HG02798 (cell line): Measurements from ENCODE around the gene SETMAR.
"Not testable (repeated sequence)": the region's sequence is repeated elsewhere in the genome, so short reads cannot be mapped to it uniquely, and the experiment has no call there.

Experiments
- ATAC-seq: cut with Tn5 transposase; IDR thresholded peaks from one replicate; pipeline ENCODE4 v1.9.1; 2021; ENCODE audit warnings: mild to moderate bottlenecking; ENCODE audit not compliant: unreplicated experiment, poor library complexity

SETMAR gene

DNA sequence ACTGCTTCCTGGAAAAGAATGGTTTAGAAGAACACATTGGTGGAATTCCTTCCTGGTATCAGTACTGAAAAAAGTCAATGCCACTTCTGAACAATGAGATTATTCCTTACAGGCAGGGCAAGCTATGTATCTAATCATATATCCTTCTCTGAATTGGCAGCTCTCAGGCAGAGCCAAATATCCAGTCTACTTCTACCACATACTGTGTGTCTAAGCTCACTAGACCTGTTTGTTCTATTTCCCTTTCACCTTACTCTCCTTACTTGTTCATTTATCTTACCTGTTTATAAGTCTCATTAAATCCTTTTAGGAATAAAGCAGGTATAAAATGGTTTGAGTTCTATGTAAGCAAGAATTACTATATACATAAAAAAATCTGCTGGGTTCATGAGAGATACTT lies 8.3 kb downstream of the SETMAR start:
- no peak for ATAC-seq

DNA sequence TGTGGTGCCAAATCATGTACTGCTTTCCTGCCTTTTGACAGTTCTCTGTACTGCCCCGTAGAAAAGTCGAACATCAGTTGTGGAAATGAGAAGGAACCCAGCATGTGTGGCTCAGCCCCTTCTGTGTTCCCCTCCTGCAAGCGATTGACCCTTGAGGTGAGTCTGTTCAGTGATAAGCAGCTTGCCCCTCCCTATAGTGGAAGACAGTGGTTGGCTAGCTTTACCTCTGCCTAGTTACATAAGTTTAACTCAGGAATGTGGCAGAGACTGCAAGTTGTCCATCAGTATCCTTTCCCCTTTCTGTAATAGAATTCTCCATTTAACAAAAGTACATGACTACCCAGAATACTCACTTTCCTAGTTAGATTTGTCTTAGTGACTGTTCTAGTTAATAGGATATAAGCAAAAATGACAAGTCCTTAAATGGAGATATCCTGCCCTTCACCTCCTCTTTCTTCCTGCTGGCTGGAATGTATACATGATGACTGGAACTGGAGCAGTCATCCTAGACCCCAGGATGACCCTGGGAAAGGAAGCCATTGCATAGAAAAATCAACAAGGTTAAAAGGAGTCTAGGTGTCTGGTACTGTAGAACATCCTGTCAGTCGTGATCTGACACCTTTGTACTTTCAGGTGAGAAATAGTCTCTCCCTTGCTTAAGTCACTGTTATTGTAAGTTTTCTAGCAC lies 10.6 kb downstream of the SETMAR start:
- ATAC-seq = no peak

DNA sequence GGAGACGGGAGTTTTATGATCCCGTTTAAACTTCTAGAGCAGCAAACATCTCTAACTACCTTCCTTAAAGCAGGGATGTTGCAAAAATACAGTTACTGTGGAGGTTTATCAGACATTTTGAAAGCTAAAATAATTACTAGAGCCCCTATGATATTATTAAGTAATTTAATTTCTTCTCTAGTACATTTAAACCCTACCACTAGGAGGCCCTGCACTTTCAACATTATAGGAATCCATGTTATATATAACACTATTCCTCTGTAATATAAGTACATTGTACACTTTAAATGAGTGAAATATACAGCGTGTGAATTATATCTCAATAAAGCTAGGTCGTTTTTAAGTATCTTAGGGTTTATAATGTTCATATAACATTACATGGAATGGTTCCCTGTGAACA lies 11.5 kb downstream of the SETMAR start:
- ATAC-seq = no peak

DNA sequence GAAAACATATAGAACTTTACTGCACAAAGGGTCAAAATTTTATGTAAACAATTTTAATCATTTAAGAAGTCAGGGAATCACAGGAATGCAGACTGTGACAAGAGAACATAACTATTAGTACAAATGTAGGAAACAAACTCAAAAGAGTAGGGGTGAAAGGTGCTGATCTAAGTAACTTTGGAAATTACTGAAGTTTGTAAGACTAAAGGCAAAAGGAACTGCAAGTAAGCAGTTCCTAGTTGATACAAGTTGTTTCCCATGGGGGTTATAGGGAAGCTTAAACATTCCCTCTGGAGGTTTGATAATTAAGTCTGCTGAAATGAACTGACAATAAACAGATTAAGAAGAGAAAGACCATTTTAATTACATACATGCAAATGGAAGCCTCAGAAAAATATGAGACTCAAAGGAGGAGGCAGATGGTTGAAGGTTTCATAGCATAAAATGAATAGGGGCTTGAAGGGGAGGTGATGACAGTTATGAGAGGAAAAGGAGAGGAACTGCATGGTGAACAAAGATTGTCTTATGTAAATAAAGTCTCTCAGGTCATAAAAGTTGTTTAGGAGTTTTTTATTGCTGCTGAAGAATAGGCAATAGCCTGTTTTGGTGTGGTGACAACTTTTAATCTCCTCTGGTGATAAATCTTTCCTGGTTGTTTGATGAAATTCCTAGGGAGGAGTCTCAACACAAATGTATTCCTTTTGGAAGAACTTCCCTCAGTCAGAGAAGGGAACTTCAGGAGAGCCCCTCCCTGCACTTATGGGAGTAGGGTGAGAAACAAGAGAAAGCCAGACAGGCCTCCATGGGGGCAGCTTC lies 17.1 kb downstream of the SETMAR start:
- ATAC-seq = no peak

DNA sequence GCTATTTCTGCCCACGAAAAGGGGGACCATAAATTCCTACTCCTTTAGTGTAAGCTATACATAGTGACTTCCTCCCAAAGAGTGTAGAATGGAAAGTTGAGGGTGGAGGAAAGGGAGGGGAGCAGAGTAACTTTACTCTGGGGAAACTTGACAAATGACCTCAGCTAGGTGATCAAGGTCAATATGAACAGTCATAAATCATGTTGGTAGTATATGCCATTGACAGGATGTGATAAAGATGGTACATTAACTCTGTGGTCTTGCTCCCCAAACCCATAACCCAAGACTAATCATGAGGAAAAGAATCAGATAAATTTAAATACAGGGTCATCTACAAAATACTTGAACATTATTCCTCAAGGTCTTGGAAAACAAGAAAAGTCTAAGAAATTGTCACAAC lies 18.6 kb downstream of the SETMAR start:
- ATAC-seq = no peak

DNA sequence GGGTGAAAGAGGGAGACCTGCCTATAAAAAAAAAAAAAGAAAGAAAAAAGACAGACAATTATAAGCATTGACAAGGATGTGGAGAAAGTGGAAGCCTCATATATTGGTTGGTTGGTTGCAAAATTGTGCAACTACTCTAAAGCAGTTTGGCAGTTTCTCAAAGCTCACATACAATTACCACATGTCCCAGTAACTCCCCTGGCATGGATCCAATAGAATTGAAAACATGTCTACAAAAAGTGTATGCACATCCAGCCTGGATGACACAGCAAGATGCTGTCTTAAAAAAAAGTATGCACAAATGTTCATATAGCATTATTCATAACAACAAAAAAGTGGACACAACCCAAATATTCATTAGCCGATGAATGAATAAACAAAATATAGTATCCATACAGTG lies 19.5 kb downstream of the SETMAR start:
- no peak for ATAC-seq

DNA sequence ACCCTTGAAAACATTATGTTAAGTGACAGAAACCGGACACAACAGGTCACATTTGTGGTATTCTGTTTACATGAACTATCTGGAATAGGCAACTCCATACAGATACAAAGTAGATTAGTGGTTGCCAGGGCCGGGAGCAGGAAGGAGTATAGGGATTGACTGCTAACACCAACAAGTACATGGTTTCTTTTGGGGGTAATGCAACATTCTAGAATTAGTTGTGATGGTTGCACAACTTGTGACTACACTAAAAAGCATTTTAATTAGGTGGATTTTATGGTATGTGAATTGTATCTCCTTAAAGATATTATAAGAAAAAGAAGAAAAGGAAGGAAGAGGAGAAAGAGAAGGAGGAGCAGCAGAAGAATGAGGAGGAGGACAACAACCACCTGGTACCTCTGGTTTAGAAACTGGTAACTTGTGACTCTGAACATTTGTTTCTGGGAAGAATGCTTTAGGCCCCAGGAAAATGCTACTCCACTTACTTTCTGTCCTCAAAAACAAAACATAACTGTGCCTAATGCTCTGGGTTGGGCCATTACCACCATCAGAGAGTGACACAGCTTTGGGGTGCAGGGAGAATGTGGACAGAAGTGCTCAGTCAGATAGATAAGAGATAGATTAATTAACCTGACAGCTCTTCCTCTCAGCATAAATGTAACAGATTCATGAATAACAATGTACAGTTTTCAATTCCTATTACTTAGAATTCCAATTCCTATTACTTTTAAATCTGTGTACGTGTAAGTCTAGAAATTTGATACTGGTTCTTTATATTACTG lies 20.3 kb downstream of the SETMAR start:
- ATAC-seq = no peak

DNA sequence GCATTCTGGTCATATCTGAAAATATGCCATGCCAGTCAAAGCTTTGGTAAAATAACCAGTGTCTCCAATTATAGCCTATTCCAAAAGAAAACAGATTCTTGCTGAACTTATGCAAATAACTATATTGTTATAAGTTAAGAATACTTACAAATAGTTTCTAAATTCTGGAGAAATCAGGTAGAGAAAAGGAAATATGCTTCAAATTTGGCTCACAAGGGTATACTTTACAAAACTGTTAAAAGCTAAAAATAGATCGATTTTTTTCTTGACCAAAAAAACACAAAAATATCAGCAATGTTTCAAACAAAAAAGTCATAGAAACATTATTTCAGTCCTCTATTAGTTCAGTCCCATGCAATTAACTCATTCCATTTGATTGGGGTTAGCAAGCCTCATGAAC lies 23.7 kb downstream of the SETMAR start:
- no peak for ATAC-seq

DNA sequence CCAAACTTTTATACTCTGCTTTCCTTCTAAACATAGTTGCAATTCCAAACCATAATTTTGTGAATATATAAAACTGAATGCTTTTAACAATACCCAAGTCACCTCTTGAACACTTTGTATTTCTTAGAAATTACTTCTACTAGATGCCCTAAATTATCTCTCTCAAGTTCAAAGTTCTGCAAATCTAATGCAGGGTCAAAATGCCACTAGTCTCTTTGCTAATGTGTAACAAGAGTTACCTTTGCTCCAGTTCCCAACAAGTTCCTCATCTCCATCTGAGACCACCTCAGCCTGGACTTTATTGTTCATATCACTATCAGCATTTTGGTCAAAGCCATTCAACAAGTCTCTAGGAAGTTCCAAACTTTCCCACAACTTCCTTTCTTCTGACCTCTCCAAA lies 26.6 kb downstream of the SETMAR start:
- not testable (repeated sequence) for ATAC-seq

DNA sequence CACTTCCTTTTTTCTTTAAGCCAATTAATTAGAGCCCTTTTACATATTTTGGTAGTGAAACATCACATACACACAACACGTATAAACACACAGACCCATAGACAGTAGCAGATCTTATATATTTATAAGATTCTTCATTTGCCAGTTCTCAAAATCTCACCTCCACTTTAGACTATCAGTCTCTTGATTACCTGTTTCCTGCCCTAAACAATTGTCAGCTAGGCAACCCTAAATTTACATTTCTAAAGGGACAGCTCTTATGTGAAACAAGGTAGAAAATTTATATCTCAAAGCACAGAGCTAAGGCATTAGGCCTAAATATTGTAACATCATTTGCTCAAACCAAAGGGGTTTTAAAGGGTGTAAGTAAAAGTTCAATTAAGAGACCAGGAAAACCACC lies 28.9 kb downstream of the SETMAR start:
- ATAC-seq = no peak

DNA sequence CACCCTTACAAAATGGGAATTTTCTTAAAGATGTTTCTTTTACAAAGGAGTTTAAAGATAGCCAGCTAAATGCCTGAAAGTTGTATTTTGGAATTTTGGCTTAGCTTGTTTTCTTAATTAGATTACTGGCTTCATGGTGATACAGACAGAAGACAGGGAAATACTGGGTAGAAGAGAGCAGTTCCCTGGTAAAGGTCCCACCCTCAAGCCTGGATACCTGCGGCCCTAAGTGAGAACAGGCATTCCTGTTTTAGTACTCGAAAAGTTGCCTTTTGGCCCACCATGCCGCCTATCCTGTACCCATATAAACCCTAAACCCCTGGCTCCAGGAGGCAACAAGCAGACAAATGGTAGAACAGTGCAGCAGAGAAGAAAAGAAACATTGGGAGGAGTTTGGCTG lies 29.4 kb downstream of the SETMAR start:
- ATAC-seq = no peak

DNA sequence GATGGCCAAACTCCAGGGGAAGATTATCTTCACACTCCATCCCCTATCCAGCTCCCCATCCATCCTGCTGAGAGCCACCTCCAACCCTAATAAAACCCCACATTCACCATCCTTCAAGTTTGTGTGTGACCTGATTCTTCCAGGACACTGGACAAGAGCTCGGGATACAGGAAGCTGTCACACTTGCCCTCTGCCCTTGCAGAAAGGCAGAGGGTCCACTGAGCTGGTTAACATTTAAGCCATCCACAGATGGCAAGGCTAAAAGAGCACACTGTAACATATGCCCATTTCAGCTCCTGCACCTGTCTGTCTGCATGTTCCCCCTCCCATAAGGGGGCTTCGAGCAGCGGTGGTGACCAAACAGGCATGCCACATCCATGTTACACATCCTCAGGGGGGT lies 29.8 kb downstream of the SETMAR start:
- no peak for ATAC-seq

DNA sequence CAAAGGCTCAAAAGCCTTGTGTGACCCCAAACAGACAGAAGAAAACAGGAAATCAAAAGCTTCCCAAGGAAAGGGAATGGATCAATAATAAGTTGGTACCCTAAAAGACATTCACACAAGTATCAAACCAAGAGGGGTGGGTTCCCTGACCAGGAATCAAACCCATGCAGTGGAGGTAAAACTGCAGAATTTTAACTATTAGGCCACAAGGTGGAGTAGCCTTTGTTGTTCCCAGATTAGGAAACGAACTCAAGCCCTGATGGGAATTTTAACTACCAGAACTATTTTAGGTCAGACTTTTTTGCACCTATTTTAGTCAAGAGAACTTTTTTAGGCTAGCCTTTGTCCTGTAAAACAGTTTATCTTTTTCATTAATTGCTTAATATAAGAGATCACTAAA lies 31.4 kb downstream of the SETMAR start:
- no peak for ATAC-seq

DNA sequence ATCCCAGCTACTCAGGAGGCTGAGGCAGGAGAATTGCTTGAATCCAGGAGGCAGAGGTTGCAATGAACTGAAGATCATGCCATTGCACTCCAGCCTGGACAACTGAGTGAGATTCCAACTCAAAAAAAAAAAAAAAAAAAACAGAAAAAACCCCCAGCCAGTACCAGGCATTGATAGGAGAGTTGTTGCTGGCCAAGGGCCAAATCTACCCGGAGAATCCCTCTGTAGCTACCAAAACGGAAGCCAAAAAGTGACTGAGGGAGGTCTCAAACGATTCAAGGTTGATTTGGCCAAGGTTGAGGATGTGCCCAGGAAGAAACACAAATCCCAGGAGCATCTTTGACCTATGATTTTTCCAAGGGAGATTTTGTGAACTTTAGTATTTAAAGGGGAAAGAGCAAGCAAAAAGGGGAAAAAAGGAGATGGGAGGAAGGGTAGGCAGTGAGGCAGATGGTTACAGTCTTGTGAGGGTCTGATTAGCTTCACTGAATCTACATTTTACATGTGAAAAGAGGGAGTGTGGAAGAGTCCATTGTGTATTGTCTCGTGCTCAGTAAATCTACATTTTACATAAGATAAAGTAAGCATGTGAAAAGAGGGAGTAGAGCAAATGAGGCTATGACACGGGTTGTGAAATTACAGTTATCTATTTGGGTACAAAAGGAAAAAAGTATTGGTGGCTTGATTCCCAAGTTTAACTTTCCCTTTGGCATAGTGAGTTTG lies 32.8 kb downstream of the SETMAR start:
- ATAC-seq = no peak

DNA sequence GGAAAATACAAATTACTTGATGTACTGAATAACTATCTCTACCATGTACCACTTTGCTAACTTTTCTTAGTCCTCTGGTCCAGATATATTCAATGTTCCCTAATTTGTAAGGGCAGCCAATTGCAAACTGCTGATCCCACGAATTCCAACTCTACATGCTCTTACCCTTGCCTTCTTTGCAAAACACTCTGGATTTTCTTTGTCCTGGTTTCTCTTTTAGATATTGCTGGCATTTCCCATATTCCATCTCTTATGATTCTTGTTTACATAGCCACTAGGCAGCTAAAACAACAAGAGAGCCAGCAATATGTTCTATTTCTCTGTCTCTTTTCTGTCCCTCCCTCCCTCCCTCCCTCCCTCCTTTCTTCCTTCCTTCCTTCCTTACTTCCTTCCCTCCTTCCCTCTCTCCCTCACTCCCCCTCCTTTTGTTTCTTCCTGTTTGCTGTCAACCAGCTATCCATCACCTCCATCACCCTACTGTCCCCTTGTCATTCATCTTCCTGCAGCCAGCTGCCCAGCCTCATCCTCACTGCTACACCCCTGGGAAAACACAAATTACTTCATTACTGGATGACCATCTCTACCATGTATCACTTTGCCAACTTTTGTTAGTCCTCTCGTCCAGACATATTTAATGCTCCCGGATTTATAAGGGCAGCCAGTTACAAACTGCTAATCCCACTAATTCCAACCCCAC lies 33.8 kb downstream of the SETMAR start:
- ATAC-seq = no peak

DNA sequence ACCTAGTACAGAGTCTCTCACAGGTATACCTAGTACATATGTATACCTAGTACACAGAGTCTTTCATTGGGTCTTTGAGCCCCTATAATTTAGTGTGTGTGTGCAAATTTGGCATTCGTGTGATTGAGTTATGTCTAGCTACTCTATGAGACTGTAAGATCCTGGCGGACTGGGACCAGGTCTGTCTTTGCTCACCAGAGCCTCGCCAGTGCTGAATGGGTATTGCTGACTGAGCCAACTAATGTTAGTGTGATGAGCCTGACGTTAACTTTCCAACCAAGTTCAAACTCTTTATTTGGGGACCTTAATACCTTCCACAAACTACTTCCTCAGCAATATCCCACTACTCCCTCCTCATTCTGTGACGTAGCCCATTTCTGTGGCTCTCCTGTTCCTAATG lies 35.6 kb downstream of the SETMAR start:
- no peak for ATAC-seq

DNA sequence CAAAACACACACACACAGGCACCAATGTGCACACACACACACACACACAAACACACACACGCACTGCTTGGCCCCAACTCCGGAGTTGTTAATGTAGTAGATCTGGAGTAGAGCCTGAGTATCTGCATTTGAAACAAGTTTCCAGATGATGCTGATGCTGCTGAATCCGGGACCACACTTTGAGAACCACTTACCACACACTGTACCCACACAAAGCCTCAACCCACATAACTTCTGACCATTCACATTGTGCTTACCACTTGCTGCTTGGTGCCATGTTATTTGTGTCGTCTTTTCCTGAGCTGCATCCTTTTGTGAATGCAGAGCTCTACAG lies 36.9 kb downstream of the SETMAR start:
- no peak for ATAC-seq

DNA sequence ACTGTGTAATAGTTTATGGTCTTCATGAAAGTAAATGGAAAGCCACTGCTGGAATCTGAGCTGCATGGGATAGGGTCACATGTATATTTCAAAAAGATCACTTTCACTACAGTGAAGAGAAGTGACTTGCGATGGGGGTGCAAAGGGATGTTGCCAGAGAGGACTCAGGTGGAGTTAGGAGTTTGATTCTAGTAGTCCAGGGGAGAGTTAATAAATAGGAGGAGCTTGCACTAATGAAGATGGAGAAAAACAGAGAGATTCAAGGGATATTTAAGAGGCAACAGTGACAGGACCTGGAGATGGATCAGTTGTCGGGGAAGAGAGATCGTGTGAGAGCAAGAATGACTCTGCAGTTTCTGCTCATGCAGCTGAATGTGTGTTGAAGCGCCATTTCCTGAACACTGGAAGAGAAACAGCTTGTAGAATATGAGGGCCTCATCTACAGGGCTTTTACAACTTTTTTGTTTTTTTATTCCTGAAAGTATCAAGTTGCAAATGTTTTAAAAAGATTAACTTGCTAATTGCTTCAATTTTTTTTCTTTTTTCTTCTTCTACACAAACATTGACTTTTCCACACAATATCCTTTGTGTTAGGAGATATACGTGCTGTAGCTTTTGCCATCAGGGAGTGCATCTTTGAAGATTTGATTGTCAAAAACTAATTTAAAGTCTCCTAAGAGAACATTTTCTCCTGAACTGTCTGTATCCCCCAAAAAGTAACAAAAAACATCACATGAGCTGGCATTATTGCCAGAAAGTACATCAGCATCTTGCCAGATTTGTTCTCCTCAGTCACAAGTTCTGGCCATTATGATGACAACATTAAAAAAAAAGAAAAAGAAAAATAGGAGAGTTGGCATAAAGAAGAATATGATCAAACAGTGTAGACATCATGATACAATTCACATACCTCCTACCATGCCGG lies 37.5 kb downstream of the SETMAR start:
- no peak for ATAC-seq

DNA sequence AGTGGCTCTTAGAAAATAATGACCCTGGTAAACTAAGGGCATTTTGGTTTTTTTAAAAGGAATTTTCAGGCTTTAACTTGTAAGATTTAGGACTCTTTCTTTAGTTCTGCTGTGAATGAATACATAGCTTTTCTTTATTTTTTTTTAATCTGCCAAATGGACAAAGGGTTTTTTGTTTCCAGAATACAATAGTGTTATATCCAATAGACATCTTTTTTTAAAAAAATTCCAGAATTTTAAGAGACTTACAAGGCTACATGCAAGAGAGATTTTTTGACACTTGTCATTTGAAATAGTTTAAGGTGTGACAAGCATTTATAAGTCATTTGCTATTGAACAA lies 38.1 kb downstream of the SETMAR start:
- ATAC-seq = no peak
